ENCODE data around the gene CD82. TPM values are rescaled to one million over a fixed set of nuclear protein-coding genes. Genes with fewer than 3 reads are reported as not detected.

CD82 gene
- total and polyA plus RNA-seq, 2 of the 8 experiments (the other 6 are each of a cell fraction or from before 2014, with no cell fraction given): 7.9 to 10.3 TPM

GRCh38 chr11:44634401-44635281 is 69.2 kb downstream of the CD82 start (continued):
- TF ChIP-seq CHD7 (IDR thresholded peaks at IDR 0.05; ENCODE audit: insufficient replicate concordance, low read length): no peak
- no peak for TF ChIP-seq GTF2F1 (IDR thresholded peaks at IDR 0.05; ENCODE audit: borderline replicate concordance, low read depth, low read length)
- no peak; a peak in 1 of 3 replicates for TF ChIP-seq EP300 (IDR thresholded peaks at IDR 0.05; ENCODE audit: borderline replicate concordance in 1 of 2, low read depth in 2 of 2, low read length in 2 of 2)
- TF ChIP-seq ATF3 (IDR thresholded peaks at IDR 0.05; ENCODE audit: insufficient read depth, low read depth, low read length): 0 out of 2 replicates have a peak, but pooled peaks have one; percentile 13
- 0 out of 2 replicates have a peak, but pooled peaks have one; percentile 67 for TF ChIP-seq RXRA (IDR thresholded peaks at IDR 0.05; ENCODE audit: insufficient read depth, low read depth, low read length)
